Large intestine (tissue), 3 donors: Measurements from ENCODE around the gene SIK3. TPM values are rescaled to one million over a fixed set of nuclear protein-coding genes. Genes with fewer than 3 reads are reported as not detected.
A peak's percentile ranks its signal among the peaks of the same experiment; 100 is the strongest.

Source experiments
- DNase-seq, 2 donors: peaks; one replicate each; pipeline versions ENCODE4 v3.0.0 to v3.0.0-alpha.2; 2013
- H3K27ac ChIP-seq: one replicate; pipeline ENCODE4 v1.5.1; 2013; ENCODE audit warnings: low read length
- H3K27me3 ChIP-seq: 2 replicates; pipeline ENCODE4 v1.6.1; 2013; ENCODE audit warnings: low read length; ENCODE audit not compliant: control insufficient read depth, insufficient read depth
- H3K36me3 ChIP-seq: 2 replicates; pipeline ENCODE4 v1.6.1; 2013; ENCODE audit warnings: low read length; ENCODE audit not compliant: control insufficient read depth, insufficient read depth
- H3K4me1 ChIP-seq: one replicate; pipeline ENCODE4 v1.6.1; 2013; ENCODE audit warnings: low read length; ENCODE audit not compliant: control insufficient read depth, insufficient read depth
- H3K4me3 ChIP-seq: one replicate; pipeline ENCODE4 v1.5.1; 2013; ENCODE audit warnings: low read length
- H3K9me3 ChIP-seq: one replicate; pipeline ENCODE4 v1.6.1; 2013; ENCODE audit warnings: mild to moderate bottlenecking, low read depth, low read length, moderate library complexity; ENCODE audit not compliant: control insufficient read depth
- WGBS: methylation state at CpG from one replicate; pipeline ENCODE4 v1.1.5; 2013; ENCODE audit warnings: low lambda C conversion rate; ENCODE audit not compliant: insufficient coverage; 5-methylcytosine and 5-hydroxymethylcytosine counted together
- polyA plus RNA-seq: library from polyadenylated mRNA; unstranded; fragments of 120-200 nt; gene quantifications from one replicate; pipeline ENCODE4 v1.2.1, GENCODE V29; 2013

SIK3 gene
- polyA plus RNA-seq, 1 donor: 34.6 TPM

GRCh38 chr11:116873381-116873780 is 224.8 kb downstream of the SIK3 start:
- H3K9me3 ChIP-seq: no peaks in the 10 kb centered on the region
- H3K36me3 ChIP-seq: peaks cover 60% of the 10 kb centered on the region
- no peak overlapping the region for H3K4me3 ChIP-seq
- no peaks in the 10 kb centered on the region for H3K27me3 ChIP-seq
- no peak for DNase-seq
- peak overlapping the region; percentile 73 for H3K27ac ChIP-seq
- peaks cover 22% of the 10 kb centered on the region for H3K4me1 ChIP-seq
- no CpG with 5 or more reads among the region's 11 CpGs for WGBS

GRCh38 chr11:116871248-116871647 is 227.0 kb downstream of the SIK3 start:
- WGBS: 78% methylated on average over 2 of the region's 3 CpGs
- peaks cover 75% of the 10 kb centered on the region for H3K36me3 ChIP-seq
- peaks cover 26% of the 10 kb centered on the region for H3K4me1 ChIP-seq
- DNase-seq: no peak
- H3K9me3 ChIP-seq: no peaks in the 10 kb centered on the region
- H3K27me3 ChIP-seq: no peaks in the 10 kb centered on the region
- no peak overlapping the region for H3K27ac ChIP-seq
- H3K4me3 ChIP-seq: no peak overlapping the region

GRCh38 chr11:116870054-116870453 is 228.2 kb downstream of the SIK3 start:
- Histone ChIP-seq H3K27ac (no peak overlapping the region), H3K4me1 (peaks cover 32% of the 10 kb centered on the region), H3K27me3 (no peaks in the 10 kb centered on the region), H3K36me3 (peaks cover 70% of the 10 kb centered on the region), H3K4me3 (no peak overlapping the region), H3K9me3 (no peaks in the 10 kb centered on the region)
- no CpG with 5 or more reads among the region's 3 CpGs for WGBS
- no peak for DNase-seq

- WGBS: no CpG with 5 or more reads among the region's 4 CpGs
- Histone ChIP-seq H3K27ac (no peak overlapping the region), H3K9me3 (no peaks in the 10 kb centered on the region), H3K27me3 (no peaks in the 10 kb centered on the region), H3K36me3 (peaks cover 70% of the 10 kb centered on the region), H3K4me1 (peaks cover 28% of the 10 kb centered on the region), H3K4me3 (no peak overlapping the region)
- DNase-seq: no peak
These were observed 228.6 kb downstream of the SIK3 start for GRCh38 chr11:116869610-116870009.

DNA sequence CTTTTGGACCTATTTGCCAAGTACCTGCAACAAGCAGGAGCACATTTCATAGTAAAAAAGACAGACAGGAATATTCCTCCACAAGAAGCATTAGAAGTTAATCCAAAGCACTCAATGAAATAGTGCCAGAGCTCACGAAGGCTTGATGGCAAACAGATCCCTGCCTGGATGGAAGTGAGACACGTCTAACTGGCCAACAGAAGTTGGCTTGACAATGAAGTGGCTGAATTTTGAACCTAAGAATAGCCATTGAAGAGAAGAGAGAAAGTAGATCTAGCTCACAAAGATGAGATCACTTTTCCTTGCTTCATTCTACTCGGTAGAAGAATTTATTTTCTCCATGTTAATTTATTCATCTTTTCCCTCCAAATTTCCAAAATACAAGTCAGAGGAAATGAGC is 230.2 kb downstream of the SIK3 start:
- Histone ChIP-seq H3K27ac (peak overlapping the region; percentile 74), H3K27me3 (no peaks in the 10 kb centered on the region), H3K4me3 (no peak overlapping the region), H3K9me3 (no peaks in the 10 kb centered on the region), H3K36me3 (peaks cover 71% of the 10 kb centered on the region), H3K4me1 (peaks cover 14% of the 10 kb centered on the region)
- WGBS: 92% methylated on average over 2 of the region's 3 CpGs
- no peak for DNase-seq

DNA sequence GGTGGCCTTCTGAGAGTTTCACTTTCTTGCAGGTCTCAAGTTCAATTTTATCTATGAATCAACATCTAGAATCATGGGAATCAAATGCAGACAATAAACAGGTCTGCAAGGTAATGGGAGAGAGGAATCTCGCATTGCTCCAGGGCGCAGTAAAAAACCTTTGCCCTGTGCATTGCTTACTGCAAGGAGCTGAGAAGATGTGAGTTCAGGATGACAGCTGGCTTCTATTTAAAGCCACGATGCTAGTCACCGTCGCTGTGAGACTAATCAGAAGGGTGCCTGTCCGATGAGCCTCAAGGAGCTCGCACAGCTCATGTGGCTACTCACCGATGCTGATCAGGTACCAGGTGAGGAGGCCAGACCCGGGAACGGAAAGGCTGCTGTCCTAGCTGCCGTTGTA is 230.6 kb downstream of the SIK3 start:
- H3K36me3 ChIP-seq: peaks cover 73% of the 10 kb centered on the region
- no CpG with 5 or more reads among the region's 11 CpGs for WGBS
- H3K9me3 ChIP-seq: no peaks in the 10 kb centered on the region
- H3K27me3 ChIP-seq: no peaks in the 10 kb centered on the region
- DNase-seq: no peak
- peaks cover 12% of the 10 kb centered on the region for H3K4me1 ChIP-seq
- H3K27ac ChIP-seq: peak overlapping the region; percentile 74
- H3K4me3 ChIP-seq: no peak overlapping the region

GRCh38 chr11:116866804-116867455 is 231.3 kb downstream of the SIK3 start:
- H3K36me3 ChIP-seq: peaks cover 75% of the 10 kb centered on the region
- DNase-seq: peak; percentile 60 to 69
- H3K27me3 ChIP-seq: no peaks in the 10 kb centered on the region
- peak overlapping the region; percentile 74 for H3K27ac ChIP-seq
- H3K4me1 ChIP-seq: peaks cover 12% of the 10 kb centered on the region
- H3K9me3 ChIP-seq: no peaks in the 10 kb centered on the region
- WGBS: 100% methylated on average over 1 of the region's 6 CpGs
- no peak overlapping the region for H3K4me3 ChIP-seq

DNA sequence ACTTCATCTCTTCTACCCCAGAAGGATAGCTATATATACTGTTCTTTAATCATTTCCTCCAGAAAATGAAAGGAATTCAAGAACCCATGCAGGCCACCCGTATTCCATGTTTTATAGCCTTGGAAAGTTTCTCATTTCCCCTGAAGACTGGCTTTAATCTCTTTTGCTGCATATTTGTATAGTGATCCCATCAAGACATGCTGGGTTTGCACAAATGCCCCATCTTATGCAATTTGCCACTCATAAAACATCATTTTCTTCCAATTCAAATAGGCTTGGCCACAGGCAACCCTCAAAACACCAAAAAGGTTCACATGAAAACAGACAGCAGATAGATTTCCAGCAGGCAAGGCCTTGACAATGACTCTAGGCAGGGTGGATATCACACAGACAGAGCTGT is 232.5 kb downstream of the SIK3 start:
- Histone ChIP-seq H3K9me3 (no peaks in the 10 kb centered on the region), H3K36me3 (peaks cover 78% of the 10 kb centered on the region), H3K27ac (peak overlapping the region; percentile 74), H3K4me1 (peaks cover 12% of the 10 kb centered on the region), H3K27me3 (no peaks in the 10 kb centered on the region), H3K4me3 (no peak overlapping the region)
- WGBS: no CpG with 5 or more reads among the region's 1 CpG
- DNase-seq: no peak

- peak; percentile 71 to 74 for DNase-seq
- Histone ChIP-seq H3K27ac (peak overlapping the region; percentile 74), H3K36me3 (peaks cover 79% of the 10 kb centered on the region), H3K4me3 (peak overlapping the region; percentile 13), H3K9me3 (no peaks in the 10 kb centered on the region), H3K4me1 (peaks cover 12% of the 10 kb centered on the region), H3K27me3 (no peaks in the 10 kb centered on the region)
- WGBS: 80% methylated on average over 1 of the region's 5 CpGs
These were observed 233.7 kb downstream of the SIK3 start for GRCh38 chr11:116864531-116864930.

GRCh38 chr11:116862951-116863350 is 235.3 kb downstream of the SIK3 start:
- H3K27me3 ChIP-seq: no peaks in the 10 kb centered on the region
- H3K4me3 ChIP-seq: no peak overlapping the region
- no peak overlapping the region for H3K27ac ChIP-seq
- no peaks in the 10 kb centered on the region for H3K9me3 ChIP-seq
- H3K36me3 ChIP-seq: peaks cover 82% of the 10 kb centered on the region
- peaks cover 12% of the 10 kb centered on the region for H3K4me1 ChIP-seq
- DNase-seq: no peak
- no CpG with 5 or more reads among the region's 3 CpGs for WGBS

GRCh38 chr11:116862185-116862584 is 236.0 kb downstream of the SIK3 start:
- peaks cover 11% of the 10 kb centered on the region for H3K4me1 ChIP-seq
- H3K27me3 ChIP-seq: no peaks in the 10 kb centered on the region
- H3K36me3 ChIP-seq: peaks cover 82% of the 10 kb centered on the region
- no CpG with 5 or more reads among the region's 3 CpGs for WGBS
- H3K27ac ChIP-seq: no peak overlapping the region
- no peaks in the 10 kb centered on the region for H3K9me3 ChIP-seq
- no peak for DNase-seq
- H3K4me3 ChIP-seq: no peak overlapping the region
